HT1080 (cell line): ENCODE measurements around the gene KCNH5. TPM values are rescaled to one million over a fixed set of nuclear protein-coding genes. Genes with fewer than 3 reads are reported as not detected.
A peak's percentile ranks its signal among the peaks of the same experiment; 100 is the strongest.

Source experiments
- DNase-seq: peaks from one replicate; pipeline ENCODE4 v3.0.0-alpha.2; 2015; ENCODE audit warnings: low read depth
- total RNA-seq: library from RNA; depleted of rRNA; stranded (reverse); fragments of >200 nt; shearing (Covaris generic); gene quantifications from 2 replicates; pipeline ENCODE4 v1.2.3, GENCODE V29; 2014

KCNH5 gene
- total RNA-seq, 1 experiment from 2014 or later: 3.0 TPM

DNA sequence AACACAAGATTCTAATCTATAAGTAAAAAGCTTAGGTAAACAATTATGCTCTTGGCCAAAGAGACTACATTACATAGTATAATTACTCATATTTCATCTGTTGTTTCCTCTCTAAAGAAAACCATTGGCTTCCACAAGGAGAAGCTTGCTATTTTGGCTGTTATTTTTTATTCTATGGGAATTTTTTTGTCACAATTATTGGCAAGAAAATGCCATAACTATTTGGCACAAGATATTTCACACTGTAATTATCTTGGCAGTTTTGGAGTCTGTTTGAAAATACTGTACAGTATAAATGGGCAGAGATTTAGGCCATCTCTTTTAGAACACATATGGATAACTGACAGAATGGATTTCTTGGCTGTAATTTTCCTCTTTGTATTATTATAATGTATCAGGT, 51.2 kb downstream of the KCNH5 start:
- no peak for DNase-seq

DNA sequence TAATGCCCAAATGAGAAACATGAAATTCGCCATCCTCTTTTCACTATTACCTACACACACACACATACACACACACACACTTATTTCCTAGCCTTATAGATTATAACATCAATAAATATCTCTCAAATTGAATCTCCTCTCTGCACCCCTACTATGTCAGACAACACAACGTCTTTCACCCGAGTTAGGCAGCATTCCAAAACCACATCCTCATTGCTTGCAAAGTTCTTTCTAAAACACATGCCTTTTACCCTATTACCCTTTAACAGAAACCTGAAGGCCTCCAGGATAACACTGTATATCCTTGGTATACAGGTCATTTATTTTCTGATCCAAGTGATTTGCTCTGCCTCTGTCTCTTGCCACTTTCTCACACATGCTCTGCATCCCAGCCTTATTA, 56.3 kb downstream of the KCNH5 start:
- peak; percentile 73 for DNase-seq

DNA sequence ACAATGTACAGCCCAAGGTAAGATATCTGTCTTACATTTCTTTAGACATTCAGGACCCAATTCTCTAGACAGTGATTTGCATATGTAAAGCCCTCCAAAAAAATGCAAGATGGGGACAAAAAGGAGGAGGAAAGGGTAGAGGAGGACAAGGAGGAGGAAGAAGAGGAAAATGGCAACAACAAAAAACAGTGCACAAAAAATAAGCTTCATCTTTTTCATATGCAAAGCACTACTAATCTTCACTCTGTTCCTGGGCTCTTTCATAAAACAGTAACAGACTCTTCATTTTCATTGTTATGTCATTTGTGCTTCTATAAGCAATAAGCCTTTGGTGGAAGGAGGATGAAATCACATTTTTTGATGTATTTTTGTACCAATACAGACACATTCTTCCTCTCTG, 61.4 kb downstream of the KCNH5 start:
- DNase-seq: no peak

DNA sequence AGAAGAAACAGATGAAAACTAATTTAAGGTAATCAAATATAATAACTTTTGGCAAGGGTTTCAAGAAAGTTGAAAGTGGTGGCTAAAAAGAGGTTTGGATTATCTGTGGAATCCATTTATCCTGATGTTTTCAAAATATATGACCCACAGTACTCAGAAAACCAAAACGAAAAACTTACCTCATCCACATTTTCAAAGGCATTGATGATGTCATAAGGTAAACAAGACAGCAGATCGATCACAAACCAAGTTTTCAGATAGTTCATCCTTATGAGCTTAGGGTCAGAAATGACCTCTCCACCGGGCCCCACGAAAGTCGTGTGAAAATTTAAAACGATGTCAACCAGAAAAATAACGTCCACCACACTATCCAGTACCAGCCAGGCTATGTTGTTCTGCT, 64.6 kb downstream of the KCNH5 start:
- DNase-seq: no peak

DNA sequence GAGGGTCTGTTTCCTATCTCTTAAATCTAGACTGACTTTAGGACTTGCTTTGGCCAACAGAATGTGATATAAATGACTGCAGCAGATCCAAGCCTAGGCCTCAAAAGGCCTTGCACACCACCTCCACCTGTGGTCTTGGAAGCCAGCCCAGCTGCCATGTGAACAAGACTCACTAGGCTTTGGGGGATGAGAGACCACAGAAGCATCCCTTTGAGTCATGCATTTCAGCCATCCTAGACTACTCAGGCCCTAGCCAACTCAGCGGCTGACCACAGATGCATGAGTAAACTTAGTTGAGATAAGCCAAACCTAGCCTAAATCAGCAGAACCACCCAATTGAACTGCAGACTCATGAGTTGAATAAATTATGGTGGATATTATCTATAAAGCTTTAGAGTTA, 87.7 kb downstream of the KCNH5 start:
- DNase-seq: peak; percentile 97

DNA sequence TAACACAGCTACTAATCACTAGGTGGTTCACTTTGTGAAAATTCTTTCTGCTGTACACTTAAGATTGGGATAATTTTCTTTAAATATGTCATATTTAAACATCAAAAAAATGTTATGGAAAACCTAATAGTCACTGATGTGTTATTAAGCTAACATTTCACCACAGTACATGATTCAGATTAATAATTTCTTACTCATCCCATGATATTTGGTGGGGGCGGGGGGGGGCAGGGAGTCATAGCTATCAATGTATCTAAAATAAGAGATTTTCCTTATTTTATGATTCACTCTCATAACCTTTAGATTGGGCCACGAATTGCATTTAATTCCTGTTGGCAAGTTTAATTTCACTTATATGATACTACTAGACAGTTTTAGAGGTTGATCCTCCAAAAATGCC, 88.8 kb downstream of the KCNH5 start:
- DNase-seq: no peak

DNA sequence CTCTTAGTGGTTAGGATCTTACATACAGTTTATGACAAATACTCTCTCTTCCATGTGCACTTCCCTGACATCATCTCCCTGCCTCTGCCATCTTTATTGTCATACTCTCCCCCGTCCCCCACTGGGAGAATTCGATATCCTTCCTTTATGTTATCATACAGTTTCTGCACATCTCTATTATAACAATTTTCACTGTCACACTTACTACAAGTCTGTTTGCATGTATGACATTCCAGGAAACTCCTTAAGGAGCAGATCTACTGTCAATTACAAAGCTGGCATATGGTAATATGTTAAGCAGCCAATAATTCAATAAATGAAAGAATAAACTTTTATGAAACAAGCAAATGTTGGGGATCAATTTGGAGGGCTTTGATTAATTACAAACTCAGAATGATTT, 91.1 kb downstream of the KCNH5 start:
- no peak for DNase-seq

DNA sequence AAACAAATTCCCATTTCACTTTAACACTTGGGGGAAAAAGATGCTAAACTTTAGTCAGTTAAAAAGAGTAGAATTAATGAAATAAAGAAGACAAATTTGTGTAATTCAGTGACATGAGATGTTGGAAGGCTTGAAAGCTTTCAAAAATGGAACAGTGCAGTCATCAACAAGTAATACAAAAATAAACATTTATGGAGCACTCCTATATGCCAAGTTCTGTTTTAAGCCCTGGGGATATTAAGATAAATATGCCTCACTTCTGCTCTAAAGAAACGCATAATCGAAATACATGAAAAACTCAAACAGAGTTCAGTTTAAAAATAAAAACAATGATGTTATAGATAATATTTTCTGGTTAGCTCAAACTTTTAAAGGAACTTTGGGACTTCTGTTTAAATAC, 93.0 kb downstream of the KCNH5 start:
- DNase-seq: no peak

DNA sequence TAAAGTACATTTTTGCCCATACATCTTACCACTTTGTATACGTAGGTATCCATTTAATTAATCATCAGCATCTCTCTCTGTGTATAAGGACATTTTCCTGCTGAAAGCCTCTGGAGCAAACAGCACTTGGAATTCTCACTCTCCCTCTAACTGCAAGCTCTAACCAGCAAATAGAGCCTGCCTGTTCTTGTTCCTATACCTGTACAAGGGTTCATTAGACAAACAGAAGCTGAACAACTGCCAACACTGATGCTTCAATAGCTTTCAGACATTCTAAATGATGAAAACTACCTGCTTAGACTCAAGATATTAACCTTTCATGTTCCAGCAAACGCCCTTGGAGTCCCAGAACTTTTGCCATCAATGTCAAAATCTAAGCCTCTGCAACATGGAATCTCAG, 98.0 kb downstream of the KCNH5 start:
- no peak for DNase-seq

DNA sequence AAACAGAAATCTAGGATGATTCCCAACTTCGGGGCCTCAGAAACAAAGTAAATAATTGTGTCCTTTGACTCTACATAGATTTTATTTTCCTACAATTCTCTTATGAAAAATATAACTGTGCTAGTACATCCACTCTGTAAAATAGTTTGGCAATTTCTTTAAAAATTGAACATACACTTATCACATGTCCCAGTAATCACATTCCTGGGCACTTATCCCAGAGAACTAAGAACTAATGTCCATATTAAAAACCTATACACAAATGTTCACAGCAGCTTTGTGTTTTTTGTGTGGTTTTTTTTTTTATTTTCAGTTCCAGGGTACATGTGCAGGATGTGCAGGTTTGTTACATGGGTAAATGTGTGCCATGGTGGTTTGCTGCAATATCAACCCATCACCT, 99.0 kb downstream of the KCNH5 start:
- DNase-seq: no peak

DNA sequence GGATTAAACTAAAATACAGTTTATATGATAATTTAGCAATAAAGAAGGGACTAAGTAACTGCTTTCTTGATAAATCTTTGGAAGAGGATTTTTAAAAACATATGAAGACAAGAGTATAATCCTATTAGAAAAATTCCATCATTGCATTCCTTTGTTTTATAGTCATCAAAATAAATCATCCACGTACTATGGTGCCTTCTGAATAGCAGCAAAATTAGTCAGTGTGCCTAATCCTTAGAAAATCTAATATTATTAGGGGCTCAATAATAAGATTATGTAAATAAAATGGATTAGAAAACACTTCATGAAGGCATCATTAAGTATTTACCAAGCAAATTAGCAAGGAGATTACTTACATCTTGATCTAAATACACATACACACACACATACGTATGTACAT, 102.1 kb downstream of the KCNH5 start:
- peak; percentile 6 for DNase-seq

DNA sequence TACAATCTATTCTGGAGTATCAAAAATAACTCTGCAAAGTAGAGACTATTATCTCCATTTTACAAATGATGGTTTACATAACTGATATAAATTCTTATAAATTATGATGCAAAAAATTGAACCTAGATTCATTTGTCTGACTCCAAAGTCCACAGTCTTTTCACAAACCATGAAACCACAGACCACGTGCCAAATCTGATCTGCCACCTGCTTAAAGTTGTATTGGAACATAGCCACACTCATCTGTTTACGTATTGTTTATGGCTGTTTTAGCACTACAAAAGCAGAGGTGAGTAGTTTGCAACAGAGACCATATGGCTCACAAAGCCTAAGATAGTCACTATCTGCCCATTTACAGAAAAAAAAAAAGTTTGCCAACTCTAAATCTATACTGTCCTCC, 105.3 kb downstream of the KCNH5 start:
- DNase-seq: no peak

DNA sequence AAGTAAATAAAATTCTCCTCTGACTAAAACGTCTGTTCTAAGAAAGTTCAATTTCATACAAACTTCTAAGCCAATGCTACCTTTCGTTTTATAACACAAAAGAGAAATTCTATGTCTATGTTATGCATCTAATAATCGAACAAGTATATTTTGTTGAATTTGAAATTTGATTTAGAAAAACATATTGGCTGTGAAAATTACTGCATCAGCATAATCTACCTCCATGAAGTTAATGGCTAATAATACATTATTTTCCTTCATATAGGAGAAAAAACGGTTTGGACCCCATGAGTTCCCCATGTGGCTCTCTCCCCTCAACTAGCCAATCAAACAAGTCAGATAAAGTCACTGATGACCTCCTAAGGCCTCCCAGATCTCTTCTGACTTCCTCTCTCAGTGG, 106.5 kb downstream of the KCNH5 start:
- no peak for DNase-seq

DNA sequence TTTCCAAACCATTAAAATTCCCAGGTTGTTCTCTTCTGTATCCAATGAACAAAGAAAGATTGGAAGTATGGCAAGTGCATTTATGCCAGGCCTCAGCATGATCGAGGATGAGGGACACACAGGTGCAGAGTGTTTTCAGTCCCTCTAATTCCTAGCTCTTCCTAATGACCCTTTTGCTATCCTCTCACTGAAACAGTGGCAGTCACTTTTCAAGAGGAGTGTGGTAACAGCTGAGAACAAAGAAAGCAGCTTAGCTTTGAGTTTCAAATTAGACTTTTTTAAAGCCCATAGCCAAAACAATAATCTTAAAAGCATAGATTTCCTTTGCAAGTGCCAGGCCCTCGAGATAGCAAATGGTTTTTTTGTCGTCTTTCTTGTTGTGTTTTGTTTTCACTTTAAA, 110.8 kb downstream of the KCNH5 start:
- no peak for DNase-seq

DNA sequence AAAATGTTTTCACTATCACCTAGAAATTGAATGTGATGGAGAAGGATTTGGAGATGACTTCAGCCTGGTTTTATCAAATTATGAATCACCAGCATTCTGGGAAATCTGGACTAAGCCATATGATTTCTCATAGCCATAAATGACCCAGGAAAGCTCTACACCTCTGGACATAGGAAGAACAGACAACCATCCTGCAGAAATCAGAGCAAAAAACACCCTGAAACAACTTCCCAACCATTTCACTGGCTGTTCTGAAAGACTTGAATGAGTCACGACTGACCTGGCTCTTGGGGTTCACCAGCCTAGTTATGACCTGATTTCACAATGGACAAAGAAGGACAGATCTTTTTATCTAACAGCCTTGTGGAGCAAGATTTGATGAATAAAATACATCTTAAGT, 123.8 kb downstream of the KCNH5 start:
- no peak for DNase-seq

DNA sequence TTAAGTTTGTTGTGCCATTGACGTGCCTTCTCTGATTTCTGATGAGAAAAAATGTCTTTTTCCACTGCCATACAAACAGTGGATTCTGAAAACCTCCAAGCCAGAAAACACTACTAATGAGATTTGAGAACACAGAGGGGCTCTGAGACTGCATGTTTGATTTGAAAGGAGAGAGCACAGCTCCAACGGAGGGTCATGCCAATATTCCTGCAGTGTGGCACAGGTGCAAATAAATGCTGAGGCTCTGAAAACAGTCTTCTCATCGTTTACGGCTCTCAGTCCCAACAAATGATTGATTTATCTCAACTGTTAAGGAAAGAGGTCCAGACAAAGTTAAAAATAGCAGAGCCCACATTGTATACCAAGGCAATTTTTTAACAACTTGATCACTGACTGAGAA, 128.7 kb downstream of the KCNH5 start:
- no peak for DNase-seq

DNA sequence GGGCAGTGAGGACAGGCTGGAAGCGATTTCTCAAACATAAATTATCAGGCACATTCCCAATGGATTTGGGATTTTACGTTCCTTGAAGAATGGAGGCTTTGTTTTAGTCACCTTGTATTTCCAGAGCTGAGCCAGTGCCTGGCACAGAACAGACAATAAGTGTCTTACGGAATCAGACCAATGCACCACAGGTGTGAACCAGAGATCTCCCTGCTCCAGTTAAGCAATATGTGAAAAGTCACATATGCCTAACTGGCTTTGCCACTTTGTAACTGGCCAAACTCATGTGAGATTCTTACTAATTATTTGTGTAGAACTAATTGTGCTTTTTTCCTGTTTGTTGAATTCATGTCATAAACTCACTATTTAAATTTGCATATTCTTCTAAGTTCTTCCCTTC, 130.4 kb downstream of the KCNH5 start:
- no peak for DNase-seq

DNA sequence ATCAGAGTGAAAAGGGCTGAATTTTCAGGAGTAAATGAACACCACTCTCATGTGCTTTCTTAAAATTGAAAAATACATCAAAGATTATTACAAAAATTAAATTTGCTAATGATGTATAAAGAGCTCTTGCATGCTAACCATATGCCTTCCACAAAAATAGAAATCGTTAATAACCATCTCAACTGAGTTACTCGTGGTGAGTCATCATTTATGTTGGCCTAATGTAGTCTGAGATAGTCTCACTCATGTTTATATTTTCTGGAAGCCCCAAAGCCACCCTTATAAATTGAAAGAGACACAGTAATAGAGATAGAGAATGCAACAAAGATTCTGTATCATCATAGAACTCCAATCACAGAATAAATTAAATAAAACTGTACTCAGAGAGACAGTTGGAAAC, 131.2 kb downstream of the KCNH5 start:
- DNase-seq: peak; percentile 12

DNA sequence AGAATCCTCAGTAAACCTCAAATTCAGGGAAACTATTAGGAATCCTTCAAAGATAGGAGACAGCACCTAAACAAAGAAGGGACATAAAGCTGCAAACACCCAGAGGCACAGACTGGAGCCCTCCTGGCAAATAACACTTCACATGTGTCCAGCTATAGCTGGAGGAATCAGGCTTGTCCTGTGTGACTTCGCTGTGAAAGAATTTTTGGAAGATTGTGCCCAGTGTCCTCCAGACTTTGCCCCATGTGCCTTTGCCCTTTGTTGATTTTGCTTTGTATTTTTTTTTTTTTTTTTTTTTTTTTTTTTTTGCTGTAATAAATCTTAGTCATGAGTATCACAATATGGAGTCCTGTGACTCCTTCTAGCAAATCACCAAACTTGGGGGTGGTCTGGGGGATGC, 136.8 kb downstream of the KCNH5 start:
- DNase-seq: peak; percentile 33

DNA sequence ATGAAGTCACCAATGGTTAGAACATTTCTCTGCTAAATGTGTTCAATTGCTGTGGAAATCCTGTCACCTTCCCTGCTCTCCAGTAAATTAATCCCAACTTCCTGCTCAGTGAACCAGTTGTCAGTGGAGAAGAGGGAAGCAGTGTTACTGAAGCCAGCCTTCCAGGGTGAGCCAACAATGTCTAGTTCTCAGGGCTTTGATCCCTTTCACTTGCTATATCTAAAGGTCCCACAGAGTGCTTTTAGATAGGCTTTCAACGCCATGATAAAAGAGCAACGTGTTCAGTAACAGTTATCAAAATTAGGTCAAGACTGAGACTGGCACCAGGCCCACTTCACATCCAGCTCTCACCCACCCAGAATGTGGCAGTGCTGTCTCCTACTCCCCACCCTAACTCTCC, 139.7 kb downstream of the KCNH5 start:
- peak; percentile 32 for DNase-seq

DNA sequence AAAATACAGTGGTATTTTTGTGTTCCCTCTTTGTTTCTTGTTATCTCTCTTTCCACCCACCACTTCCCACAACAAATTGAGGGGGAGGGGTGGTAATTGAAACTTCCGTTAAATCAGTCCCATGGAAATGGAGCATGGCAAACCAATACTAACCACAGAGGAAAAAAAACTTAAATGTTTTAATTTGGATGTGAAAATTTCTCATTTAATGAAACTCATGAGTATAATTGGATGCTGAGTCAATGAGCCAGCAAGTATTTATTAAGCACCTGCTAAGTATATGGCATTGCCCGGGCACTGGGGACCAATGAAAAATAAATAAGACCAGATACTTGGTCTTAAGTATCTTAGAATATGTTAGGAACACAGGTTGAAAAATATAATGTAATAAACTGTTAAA, 147.5 kb downstream of the KCNH5 start:
- no peak for DNase-seq

DNA sequence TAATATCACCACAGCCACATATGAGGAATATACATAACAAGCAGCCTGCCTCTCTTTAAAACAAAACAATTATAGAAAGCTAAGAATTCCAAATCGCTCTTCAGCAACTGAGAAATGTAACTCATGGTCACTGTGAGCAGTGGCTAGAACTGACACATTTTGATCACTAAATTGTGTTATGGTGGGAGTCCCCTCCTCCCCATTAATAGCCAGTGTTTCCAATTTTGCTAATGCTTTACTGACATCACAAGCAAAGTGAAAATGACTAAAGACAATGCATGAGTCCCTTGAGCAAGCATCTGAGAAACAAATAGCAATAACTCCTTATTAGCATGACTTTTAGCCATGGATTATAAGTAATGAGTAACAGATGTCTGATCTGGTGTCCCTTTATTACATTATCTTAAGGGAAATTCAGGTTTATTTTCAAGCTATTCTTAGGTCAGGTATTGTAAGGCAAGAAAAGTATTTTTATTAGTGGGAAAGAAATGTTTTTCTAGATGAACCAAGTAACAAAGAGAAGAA, 148.3 kb downstream of the KCNH5 start:
- DNase-seq: no peak

DNA sequence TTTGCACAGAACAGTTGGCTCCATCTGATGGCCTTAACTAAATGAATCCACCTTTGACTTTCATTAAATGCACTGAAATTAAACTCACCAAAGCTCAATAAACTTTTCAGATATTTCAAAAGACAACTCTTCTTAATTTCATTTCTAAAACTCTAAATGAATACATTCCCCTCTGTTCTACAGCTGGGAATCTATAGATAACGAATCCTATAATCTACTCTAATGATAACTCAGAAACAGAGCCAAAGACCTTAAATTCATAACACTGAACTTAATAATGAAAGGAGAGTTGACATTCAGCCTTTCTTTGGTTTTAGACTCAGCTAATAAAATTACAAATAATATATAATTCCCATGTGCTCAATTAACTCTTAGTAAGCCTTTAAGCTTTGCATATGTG, 150.5 kb downstream of the KCNH5 start:
- no peak for DNase-seq

DNA sequence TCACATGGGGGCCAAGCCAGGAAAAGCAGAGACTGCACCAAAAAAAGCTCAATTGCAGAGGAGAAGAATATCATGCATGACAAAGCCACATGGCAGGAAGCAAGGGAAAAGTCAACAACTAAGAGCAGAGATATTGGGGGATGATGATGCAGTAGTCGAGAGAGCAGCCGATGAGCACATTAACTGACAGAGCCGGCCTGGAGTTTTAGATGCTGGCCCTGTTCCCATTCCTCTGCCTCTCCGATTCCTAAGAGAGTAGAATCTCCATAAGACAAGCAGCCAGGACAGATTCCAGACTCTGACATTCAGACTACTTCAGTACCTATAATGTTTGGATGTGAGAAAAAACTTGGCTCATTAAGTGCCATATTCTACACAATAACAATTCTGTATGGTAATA, 155.9 kb downstream of the KCNH5 start:
- DNase-seq: no peak
